ENCODE results near the gene SPEN. TPM values are rescaled to one million over a fixed set of nuclear protein-coding genes. Genes with fewer than 3 reads are reported as not detected.

Gene SPEN
- total and polyA plus RNA-seq, 2 of the 4 experiments (the other 2 are of a cell fraction), result 7.6 to 15.8 TPM

DNA sequence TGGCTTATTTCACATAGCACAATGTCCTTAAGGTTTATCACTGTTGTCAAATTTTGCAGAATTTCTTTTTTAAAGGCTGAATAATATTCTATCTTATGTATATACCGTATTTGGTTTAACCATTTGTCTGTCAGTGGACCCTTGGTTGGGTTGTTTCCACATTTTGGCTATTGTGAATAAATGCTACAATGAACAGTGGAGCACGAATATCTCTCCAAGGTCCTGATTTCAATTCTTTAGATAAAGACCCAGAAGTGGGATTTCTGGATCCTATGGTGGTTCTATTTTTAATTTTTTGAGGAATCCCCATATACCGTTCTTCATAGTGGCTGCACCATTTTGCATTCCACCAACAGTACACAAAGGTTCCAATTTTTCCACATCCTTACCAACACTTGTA lies 134.2 kb downstream of the SPEN start:
- in situ Hi-C loops (cut with MboI; ENCODE audit: low sequenced_read_pairs) (no loop called here), intact Hi-C loops (cut with micrococcal nuclease) (no loop called here), dilution Hi-C loops (cut with HindIII; ENCODE audit: low sequenced_read_pairs, unreplicated experiment) (no loop called here)
- Histone ChIP-seq H4K5ac (ENCODE audit: low read depth, low read length) (no peak overlapping the region), H2AFZ (replicated peaks; ENCODE audit: low read length, poor library complexity) (no peak overlapping the region), H2BK20ac (ENCODE audit: low read depth, low read length) (no peak overlapping the region), H3K4me3 (ENCODE audit: insufficient read depth, low read depth, low read length) (no peak overlapping the region), H3K36me3 (ENCODE audit: control insufficient read depth, insufficient read depth, low read length) (no peaks in the 10 kb centered on the region), H4K8ac (ENCODE audit: low read depth in 2 of 2, low read length in 2 of 2) (no peak overlapping the region), H3K9me3 (ENCODE audit: control insufficient read depth, insufficient read depth, low read length) (no peaks in the 10 kb centered on the region), H2AK5ac (ENCODE audit: low read depth, low read length) (no peak overlapping the region), H3K14ac (replicated peaks; ENCODE audit: low read depth, low read length) (no peak overlapping the region), H3K27ac (ENCODE audit: insufficient read depth, low read length) (no peak overlapping the region), H2BK15ac (ENCODE audit: low read depth, low read length) (no peak overlapping the region), H3K79me1 (ENCODE audit: low read depth in 1 of 2, low read length in 2 of 2) (no peaks in the 10 kb centered on the region), H4K91ac (ENCODE audit: insufficient read depth, low read depth, low read length) (no peak overlapping the region), H2BK120ac (ENCODE audit: low read depth, low read length) (no peak overlapping the region), H3K4me1 (ENCODE audit: control insufficient read depth, insufficient read depth, low read length) (no peaks in the 10 kb centered on the region), H3K9me1 (ENCODE audit: insufficient read depth, low read length) (no peaks in the 10 kb centered on the region), H3K56ac (ENCODE audit: extremely low read depth, insufficient read depth, low read length) (no peak overlapping the region), H3K23ac (ENCODE audit: low read depth, low read length) (no peak overlapping the region), H3K4me2 (ENCODE audit: low read depth, low read length) (no peak overlapping the region), H3K18ac (ENCODE audit: low read depth, low read length) (no peak overlapping the region), H3K4ac (ENCODE audit: low read depth, low read length) (no peak overlapping the region), H3K9ac (ENCODE audit: low read depth, low read length) (no peak overlapping the region), H2AK9ac (replicated peaks; ENCODE audit: low read depth, low read length, poor library complexity) (no peak overlapping the region), H4K20me1 (ENCODE audit: insufficient read depth, low read length) (no peaks in the 10 kb centered on the region), H3K27me3 (ENCODE audit: control insufficient read depth, insufficient read depth, low read length) (no peaks in the 10 kb centered on the region), H2BK5ac (ENCODE audit: low read depth, low read length, poor library complexity, severe bottlenecking) (no peak overlapping the region)
- no TSS peak for BruUV-seq (replicated peaks)
- ATAC-seq (ENCODE audit: low read depth), result no peak
- POLR2A ChIA-PET (ENCODE audit: unreplicated experiment), result no interaction called here
- no CpG with 5 or more reads among the region's 3 CpGs for WGBS, 2 experiments (ENCODE audit: extremely low coverage in 2 of 2, insufficient read length in 1 of 2)
- DNase-seq, result no peak
- CTCF ChIA-PET, result no interaction called here
- TF ChIP-seq CHD1 (IDR thresholded peaks at IDR 0.05; ENCODE audit: low read depth, low read length), result no peak
- no peak for TF ChIP-seq SMC3 (IDR thresholded peaks at IDR 0.05; ENCODE audit: low read depth, low read length)
- no peak for TF ChIP-seq FOS (IDR thresholded peaks at IDR 0.05; ENCODE audit: low read depth, low read length)
- no peak for TF ChIP-seq RFX5 (IDR thresholded peaks at IDR 0.05; ENCODE audit: low read depth, low read length)
- TF ChIP-seq MXI1 (IDR thresholded peaks at IDR 0.05; ENCODE audit: borderline replicate concordance, low read depth, low read length), result no peak
